GM18909 (cell line): Measurements from ENCODE around the gene SCRT2.
"Not testable (repeated sequence)": the region's sequence is repeated elsewhere in the genome, so short reads cannot be mapped to it uniquely, and the experiment has no call there.

Experiments used
- ATAC-seq: cut with Tn5 transposase; IDR thresholded peaks from one replicate; pipeline ENCODE4 v1.9.1; 2021; ENCODE audit warnings: mild to moderate bottlenecking; ENCODE audit not compliant: unreplicated experiment, poor library complexity

SCRT2 gene

GRCh38 chr20:701401-702129 is 26.0 kb upstream of the SCRT2 start:
- ATAC-seq = no peak

GRCh38 chr20:699811-700338 is 24.3 kb upstream of the SCRT2 start:
- ATAC-seq = no peak

DNA sequence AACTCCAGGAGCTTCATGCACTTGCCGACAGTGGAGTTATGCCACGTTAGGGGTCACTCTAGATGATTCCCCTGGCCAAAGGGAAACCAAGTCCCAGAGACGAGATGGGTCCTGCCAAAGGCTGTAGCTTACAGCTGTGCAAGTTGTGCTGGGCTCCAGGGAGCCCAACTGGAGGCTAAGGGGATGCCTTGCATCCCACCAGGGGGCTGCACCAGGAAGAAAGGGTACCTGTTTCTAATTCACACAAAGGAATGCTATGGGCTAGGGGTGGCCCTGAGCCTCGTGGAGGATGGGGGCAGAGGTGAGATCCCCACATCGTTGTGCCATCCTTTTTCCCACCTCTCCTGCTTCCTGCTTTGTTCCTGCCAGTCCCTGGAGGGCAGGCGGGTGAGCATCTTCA is 23.7 kb upstream of the SCRT2 start:
- no peak for ATAC-seq

GRCh38 chr20:698276-698675 is 22.7 kb upstream of the SCRT2 start:
- ATAC-seq = no peak

DNA sequence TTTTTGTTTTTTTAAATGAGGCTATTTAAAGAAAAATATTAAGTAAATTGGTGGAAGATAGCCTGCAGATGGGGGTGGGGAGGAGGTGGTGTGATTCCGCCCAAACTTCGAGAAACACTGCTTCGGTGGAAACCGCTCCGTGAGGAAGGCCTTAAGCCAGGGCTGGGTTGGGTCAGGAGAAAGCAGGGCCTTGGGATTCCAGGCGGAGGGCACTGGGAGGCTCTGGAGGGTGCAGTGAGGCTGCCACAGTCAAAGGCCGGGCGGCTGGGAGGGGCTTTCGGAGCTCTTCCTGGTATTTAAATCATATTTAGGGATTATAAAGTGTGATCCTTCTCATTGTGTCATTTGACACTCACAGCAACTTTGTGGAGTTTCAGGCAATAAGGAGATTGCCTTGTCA is 22.2 kb upstream of the SCRT2 start:
- no peak for ATAC-seq

DNA sequence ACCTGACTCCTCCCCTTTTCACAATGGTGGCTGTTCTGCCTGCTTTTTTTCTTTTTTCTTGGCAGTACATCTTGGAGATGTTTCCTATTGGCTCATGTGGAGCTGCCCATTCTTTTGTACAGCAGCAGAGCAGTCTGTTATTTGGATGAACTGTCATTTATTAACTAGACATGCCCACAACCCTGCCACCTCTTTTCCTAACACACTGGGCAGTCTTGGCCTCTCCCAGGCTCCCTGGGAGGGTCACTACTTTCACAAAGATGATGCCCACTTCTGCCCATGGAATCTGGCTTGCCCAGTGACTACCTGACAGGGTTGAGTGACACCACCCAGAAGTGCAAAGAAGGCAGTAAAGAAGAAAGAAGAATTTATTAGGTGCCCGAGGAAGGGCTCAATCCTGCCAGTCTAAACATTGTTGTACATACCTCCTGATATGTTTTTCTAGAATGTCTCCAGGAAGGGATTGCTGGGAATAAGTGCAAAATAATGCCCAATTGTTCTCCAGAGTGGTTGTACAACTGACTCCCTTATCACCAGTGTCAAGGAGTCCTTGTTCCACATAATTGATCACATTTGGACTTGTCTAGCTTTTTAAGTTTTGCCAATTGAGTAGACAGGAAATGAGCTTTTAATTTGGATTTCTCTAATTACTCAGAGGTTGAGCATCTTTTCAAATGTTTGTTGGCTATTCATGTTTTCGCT is 19.7 kb upstream of the SCRT2 start:
- no peak for ATAC-seq

DNA sequence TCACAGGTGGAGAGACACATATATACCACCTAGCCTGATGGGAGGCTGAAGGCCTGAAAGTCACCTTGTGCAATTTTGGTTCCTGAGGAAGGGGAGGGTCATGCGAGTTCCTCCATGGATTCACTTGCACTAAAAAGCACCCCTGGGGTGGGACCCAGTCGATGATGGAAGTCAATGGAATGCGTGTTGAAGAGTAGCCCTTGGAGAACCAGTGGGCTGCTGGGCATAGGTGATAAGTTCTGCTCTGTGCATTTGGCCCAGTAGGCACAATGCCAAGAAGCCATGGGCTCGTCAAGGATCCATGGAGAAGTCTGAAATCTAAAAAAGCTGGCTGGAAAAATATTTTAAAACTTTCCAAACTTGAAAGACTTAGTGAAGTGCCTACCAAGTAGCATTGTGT is 18.9 kb upstream of the SCRT2 start:
- ATAC-seq = no peak

DNA sequence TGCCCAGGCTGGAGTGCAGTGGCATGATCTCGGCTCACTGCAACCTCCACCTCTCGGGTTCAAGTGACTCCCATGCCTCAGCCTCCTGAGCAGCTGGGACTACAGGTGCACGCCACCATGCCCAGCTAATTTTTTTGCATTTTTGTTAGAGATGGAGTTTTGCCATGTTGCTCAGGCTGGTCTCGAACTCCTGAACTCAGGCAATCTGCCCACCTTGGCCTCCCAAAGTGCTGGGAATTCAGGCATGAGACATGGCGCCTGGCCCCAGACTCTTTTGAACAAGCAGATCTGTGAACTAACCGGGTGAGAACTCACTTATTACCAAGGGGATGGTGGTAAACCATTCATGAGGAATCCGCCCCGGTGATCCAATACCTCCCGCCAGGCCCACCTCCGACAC is 18.2 kb upstream of the SCRT2 start:
- not testable (repeated sequence) for ATAC-seq

DNA sequence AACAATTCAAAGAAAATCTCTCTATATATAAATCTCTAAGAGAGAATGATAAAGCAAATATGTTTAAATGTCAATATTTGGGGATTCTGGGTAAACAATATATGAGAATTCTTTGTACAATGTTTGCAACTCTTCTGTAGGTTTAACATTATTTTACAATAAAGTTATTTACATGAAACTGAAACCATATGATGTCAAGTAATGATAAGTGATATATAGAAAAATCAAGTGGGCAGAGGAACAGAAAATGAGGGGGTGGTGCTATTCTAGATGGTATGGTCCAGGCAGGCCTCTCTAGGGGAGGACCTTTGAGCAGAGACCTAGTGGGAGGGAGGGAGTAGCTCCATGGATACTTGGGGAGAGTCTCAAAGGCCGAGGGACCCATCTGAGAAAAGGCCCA is 16.4 kb upstream of the SCRT2 start:
- ATAC-seq = no peak

- no peak for ATAC-seq
These were observed 14.3 kb upstream of the SCRT2 start for GRCh38 chr20:689947-690346.

DNA sequence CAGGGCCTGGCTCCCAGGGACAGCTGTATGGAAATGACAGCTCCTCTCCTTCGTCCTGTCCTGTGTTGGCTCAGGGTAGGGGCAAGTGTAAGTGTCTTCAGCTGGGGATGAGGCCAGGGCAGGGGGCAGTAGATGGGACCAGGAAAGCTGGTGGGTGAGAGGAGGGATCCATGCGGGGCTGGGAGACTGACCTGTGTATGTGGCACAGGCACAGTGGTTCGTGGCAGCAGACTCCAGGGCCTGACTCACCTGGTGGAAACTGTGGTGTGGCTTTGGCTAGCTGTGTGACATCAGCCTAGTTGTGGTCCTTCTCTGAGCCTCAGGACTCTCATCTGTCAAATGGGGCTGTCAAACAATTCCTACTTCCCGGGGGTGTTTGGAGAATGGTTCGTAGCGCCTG is 13.7 kb upstream of the SCRT2 start:
- ATAC-seq = no peak

GRCh38 chr20:688809-689212 is 13.2 kb upstream of the SCRT2 start:
- no peak for ATAC-seq

DNA sequence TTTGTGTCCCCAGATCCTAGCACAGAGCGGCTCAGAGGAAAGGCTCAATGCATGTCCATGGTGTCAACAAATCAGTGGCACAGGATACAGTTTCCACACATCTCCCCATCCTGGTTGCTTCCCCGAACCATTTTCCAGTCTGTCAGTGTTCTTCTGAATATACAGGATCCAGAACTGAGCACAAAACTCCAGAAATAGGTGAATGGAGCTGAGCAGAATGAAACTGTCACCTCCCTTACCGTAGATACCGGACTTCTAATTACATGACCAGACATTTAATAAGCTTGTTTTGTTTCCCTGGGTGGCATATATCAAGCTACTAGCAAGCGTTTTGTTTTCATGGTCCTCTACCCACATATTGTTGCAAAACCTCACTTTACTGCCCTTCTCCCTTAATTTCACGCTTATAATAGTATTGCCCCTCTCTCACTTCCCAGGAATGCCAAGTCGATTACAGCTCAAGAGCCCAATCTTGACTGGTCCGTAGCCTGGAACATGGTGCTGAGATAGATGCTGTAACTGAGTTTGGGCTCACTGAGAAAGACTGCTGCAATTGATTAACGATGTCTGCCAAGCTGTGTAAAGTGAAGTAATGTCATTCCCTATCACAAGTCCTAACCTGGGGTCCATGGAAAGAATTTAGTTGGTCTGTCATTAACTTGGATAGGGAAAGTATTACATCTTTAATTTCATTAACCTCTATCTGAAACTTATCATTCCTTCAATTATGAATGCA is 12.0 kb upstream of the SCRT2 start:
- no peak for ATAC-seq

- no peak for ATAC-seq
These were observed 9.2 kb upstream of the SCRT2 start for GRCh38 chr20:684676-685319.

GRCh38 chr20:682123-682522 is 6.5 kb upstream of the SCRT2 start:
- no peak for ATAC-seq

DNA sequence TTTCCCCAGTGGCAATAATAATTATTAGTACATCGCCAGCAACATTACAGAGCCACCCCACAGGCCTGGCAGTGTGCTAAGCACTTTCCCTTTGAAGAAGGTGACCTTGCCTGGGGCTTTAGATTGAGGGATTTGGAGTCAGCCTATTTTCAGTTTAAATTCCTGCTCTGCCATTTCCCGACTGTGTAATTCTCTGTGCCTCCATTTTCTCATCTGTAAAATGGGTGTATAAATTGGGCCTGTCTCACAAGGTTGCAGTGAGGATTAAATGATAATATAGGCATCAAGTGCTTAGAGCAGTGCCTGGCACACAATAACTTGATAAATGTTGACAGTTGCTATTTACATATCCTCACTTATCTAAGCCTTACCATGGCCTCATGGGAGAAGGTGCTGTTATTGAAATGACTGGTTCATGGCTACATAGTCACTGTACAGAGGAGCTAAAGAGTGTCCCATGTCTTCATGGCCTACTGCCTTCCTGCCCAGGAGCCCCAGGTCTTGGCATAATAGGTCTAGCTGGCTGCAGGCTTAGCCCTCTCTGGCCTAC is 5.1 kb upstream of the SCRT2 start:
- ATAC-seq = no peak

DNA sequence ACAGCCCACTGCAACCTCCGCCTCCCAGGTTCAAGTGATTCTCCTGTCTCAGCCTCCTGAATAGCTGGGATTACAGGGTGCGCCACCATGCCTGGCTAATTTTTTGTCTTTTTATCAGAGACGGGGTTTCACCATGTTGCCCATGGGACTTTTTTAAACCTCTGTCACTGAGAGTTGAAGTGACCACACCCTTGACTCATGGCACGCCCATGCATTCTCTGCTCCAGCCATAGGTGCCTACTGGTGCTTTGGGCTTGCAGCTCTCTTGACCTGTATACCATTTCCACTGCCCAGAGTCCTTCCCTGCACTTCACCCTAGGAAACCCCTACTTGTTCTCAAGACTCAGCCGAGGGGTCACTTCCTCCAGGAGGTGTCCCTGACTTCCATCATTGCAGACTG is 2.4 kb upstream of the SCRT2 start:
- no peak for ATAC-seq

DNA sequence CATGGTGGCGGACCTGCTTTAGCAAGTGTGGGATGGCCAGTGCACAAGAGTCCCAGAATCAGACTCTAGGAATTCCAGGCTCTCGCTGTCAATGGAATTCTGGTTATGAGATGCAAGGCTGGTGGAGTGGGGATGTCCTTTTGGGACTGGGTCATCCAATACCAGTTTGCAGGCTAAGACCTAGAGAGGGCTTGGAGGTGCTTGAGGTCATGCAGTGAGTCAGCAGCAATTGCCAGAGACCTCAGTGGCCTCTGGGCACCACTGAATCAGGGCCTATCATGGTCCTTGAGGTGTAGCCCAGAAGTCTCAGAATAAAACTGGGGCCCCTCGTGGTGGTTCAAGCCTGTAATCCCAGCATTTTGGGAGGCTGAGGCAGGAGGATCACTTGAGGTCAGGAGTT is 1.4 kb upstream of the SCRT2 start:
- ATAC-seq = no peak

DNA sequence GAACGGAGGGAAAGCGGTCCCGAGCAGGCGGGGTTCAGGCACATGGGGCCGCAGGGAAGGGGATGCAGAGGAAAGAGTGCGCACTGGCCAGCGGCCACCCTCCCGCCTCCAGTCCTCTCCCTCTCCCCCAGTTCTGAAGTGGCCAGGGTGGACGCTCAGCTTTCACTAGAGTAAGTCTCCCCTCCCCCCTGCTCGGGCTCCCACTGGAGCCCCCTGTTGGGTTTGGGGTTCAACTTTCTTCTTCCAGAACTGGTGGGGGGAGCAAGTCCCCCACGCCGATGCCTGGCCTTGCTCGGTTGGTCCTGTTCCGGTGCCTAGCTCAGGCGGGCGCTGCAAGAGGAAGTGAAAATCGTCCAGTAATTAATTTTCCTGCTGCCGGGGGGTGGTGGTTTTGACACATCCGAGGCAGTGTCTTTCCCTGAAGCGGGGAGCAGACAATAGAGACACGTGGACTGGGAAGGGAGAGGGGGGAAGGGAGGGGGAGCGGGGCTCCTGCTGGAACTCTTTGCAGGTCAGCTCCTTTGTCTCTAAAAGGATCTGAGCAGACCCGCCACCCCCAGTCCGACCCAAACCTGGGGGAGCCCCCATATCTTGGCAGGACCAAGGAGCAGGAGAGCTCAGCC is 824 bp upstream of the SCRT2 start:
- ATAC-seq = no peak

DNA sequence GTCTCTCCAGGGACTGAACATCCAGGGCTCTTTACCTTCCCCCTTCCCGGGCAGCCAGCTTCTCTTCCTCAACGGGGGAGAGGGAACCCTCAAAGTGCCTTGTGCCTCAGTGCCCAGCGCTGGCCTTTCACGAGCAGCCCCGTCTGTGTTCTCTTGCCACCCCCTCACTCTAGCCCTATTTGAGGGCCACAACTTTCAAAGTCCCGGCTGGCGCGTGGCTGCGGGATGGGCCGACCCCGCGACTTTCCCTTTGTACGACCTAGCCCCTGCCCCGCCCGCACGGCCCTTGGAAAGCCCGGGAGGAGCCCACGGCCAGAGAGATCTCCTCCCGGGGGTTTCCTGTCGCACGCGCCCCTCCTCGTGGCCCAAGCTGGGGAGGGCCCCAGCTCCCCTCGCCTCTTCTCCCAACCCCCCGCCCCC is 559 bp downstream of the SCRT2 start:
- ATAC-seq = no peak
